K562 (cell line): ENCODE data around the gene PEAR1. TPM values are rescaled to one million over a fixed set of nuclear protein-coding genes. Genes with fewer than 3 reads are reported as not detected.

Experiments used
- DPF2 ChIP-seq: fragments of 450-650 bp; IDR thresholded peaks from 2 replicates; pipeline ENCODE4 v1.6.1; 2016
- GABPB1 ChIP-seq: sonication (generic); formaldehyde crosslinking; IDR thresholded peaks from 2 replicates; pipeline ENCODE4 v1.8.0; 2022; ENCODE audit warnings: mild to moderate bottlenecking, missing genetic modification reagents
- HDAC6 ChIP-seq: IDR thresholded peaks from 2 replicates; pipeline ENCODE4 v1.6.1; 2012; ENCODE audit warnings: low read depth, mild to moderate bottlenecking, control low read depth, inconsistent platforms, low read length, moderate library complexity
- KHSRP ChIP-seq: fragments of 450-650 bp; IDR thresholded peaks from 2 replicates; pipeline ENCODE4 v1.6.1; 2017
- KLF10 ChIP-seq: fragments of 250-450 bp; sonication (Bioruptor Pico); IDR thresholded peaks from 2 replicates; pipeline ENCODE4 v1.6.1; 2021; ENCODE audit warnings: matching md5 sums
- MXD1 ChIP-seq: fragments of 250-450 bp; sonication (Bioruptor Pico); IDR thresholded peaks from 2 replicates; pipeline ENCODE4 v1.8.0; 2021; ENCODE audit warnings: borderline replicate concordance, mild to moderate bottlenecking, moderate library complexity; ENCODE audit not compliant: poor library complexity, severe bottlenecking
- NCOA2 ChIP-seq, 2 experiments: fragments of 450-650 bp; IDR thresholded peaks; 2 replicates each; pipeline ENCODE4 v1.6.1; 2018; ENCODE audit warnings: mild to moderate bottlenecking in 2 of 2, moderate library complexity in 1 of 2; ENCODE audit not compliant: partially characterized antibody in 2 of 2
- SNRNP70 ChIP-seq: fragments of 200-400 bp; formaldehyde crosslinking; optimal IDR thresholded peaks from 2 replicates; pipeline ENCODE3; 2017; ENCODE audit warnings: low read depth, low read length
- SRF ChIP-seq, 2 experiments: fragments of 250-450, 450-650 bp in 1 of 2; sonication (Bioruptor Pico) in 1 of 2; sonication (generic) in 1 of 2; formaldehyde crosslinking; IDR thresholded peaks; 2 replicates each; pipeline versions ENCODE4 v1.5.0 to v1.5.1; 2020 to 2022; ENCODE audit warnings: mild to moderate bottlenecking in 1 of 2, missing genetic modification reagents in 1 of 2
- STAT6 ChIP-seq: sonication (generic); formaldehyde crosslinking; IDR thresholded peaks from 2 replicates; pipeline ENCODE4 v1.8.1; 2023; ENCODE audit warnings: mild to moderate bottlenecking, missing genetic modification reagents
- TCF7L2 ChIP-seq: fragments of 150-350 bp; IDR thresholded peaks from 2 replicates; pipeline ENCODE4 v1.6.1; 2016; ENCODE audit warnings: low read depth, mild to moderate bottlenecking, low read length, moderate library complexity
- TEAD4 ChIP-seq, 2 experiments: sonication (generic) in 1 of 2; formaldehyde crosslinking in 1 of 2; IDR thresholded peaks; 2 replicates each; pipeline versions ENCODE4 v1.6.1 to v1.8.0; 2012 to 2022; ENCODE audit warnings: borderline replicate concordance in 1 of 2, inconsistent platforms in 1 of 2, low read length in 1 of 2, mild to moderate bottlenecking in 1 of 2, missing genetic modification reagents in 1 of 2
- TFAP4 ChIP-seq: sonication (generic); formaldehyde crosslinking; IDR thresholded peaks from 2 replicates; pipeline ENCODE4 v1.8.0; 2022; ENCODE audit warnings: missing genetic modification reagents, mild to moderate bottlenecking, moderate library complexity, borderline replicate concordance
- XRCC5 ChIP-seq: fragments of 200-400 bp; formaldehyde crosslinking; IDR thresholded peaks from 2 replicates; pipeline ENCODE4 v1.6.1; 2017; ENCODE audit warnings: low read depth, mild to moderate bottlenecking, low read length
- ZNF124 ChIP-seq: sonication (generic); formaldehyde crosslinking; IDR thresholded peaks from 2 replicates; pipeline ENCODE4 v1.8.1; 2022; ENCODE audit warnings: missing genetic modification reagents
- ZNF24 ChIP-seq: fragments of 450-650 bp; IDR thresholded peaks from 2 replicates; pipeline ENCODE4 v1.6.1; 2016
- ZNF518B ChIP-seq: fragments of 250-450 bp; sonication (Bioruptor Pico); IDR thresholded peaks from 2 replicates; pipeline ENCODE4 v1.5.0; 2021; ENCODE audit warnings: mild to moderate bottlenecking, moderate library complexity
- polyA plus RNA-seq, 8 experiments: library from polyadenylated mRNA; depleted of rRNA in 4 of 8; stranded (reverse) in 5 of 8; unstranded in 3 of 8; fragments of >200 nt; fragmentation: Nextera tagmentation in 2 of 8; fragmentation: Illumina TruSeq in 1 of 8; extraction: Ambion mirVana in 2 of 8; extraction: Trizol in 1 of 8; gene quantifications; 2 replicates each; pipeline versions ENCODE4 v1.2.1 to v1.2.3, GENCODE V29; 2011 to 2014; ENCODE audit warnings: inconsistent platforms in 1 of 8, missing spikeins in 1 of 8
- total RNA-seq, 7 experiments: library from RNA; depleted of rRNA in 6 of 7; stranded (reverse); fragments of >200 nt in 6 of 7; fragmentation: Illumina TruSeq in 2 of 7; extraction: Trizol in 2 of 7; gene quantifications; 2 replicates each; pipeline versions ENCODE4 v1.2.1 to v1.2.3, GENCODE V29; 2011 to 2021; ENCODE audit warnings: low replicate concordance in 1 of 7
- TF ChIP-seq, protein P1 (sequence below), 2 experiments: IDR thresholded peaks in 1 of 2; conservative IDR thresholded peaks in 1 of 2; 2 replicates each; pipeline ENCODE4 v1.6.1; 2016; ENCODE audit warnings: low read depth in 2 of 2, mild to moderate bottlenecking in 1 of 2, missing compliant biosample characterization in 1 of 2, missing genetic modification characterization in 1 of 2, moderate library complexity in 1 of 2

The PEAR1 gene
- total and polyA plus RNA-seq, 9 of the 15 experiments (the other 6 are each of a cell fraction or from before 2014, with no cell fraction given) = 0.87 to 13.9 (median 6.1) TPM

DNA sequence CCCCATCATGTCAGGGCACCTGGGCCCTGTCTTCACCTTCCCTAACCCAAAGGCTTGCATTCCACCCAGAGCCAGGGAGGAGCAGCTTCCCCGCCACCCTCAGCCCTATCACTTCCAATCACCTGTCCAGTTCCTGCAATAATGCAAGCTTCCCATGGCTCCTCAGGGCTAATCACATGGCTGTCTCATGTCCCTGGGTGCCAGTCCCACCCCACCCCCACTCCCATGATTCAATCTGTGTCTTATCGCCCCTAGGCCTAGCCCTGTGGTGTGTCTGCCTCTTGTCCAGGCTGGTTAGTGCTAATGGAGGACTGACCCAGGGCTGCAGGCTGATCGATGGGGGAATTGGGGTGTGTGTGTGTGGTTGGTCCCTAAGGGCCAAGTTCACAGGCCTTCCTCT, 11.0 kb upstream of the PEAR1 start (continued):
- TF ChIP-seq STAT6 (CRISPR knock-in tag) (no peak), SRF (CRISPR knock-in tag; IDR thresholded peaks at IDR 0.05) (no peak), XRCC5 (no peak), SNRNP70 (no peak), HDAC6 (no peak), NCOA2 (IDR thresholded peaks at IDR 0.05; ENCODE audit: partially characterized antibody in 2 of 2) (no peak), ZNF124 (CRISPR knock-in tag) (no peak), MXD1 (CRISPR knock-in tag) (no peak), TEAD4 (IDR thresholded peaks at IDR 0.05; ENCODE audit: low read length) (peak; percentile 24; the same call in 1 of the 2 replicates), TEAD4 (CRISPR knock-in tag; IDR thresholded peaks at IDR 0.05; ENCODE audit: borderline replicate concordance) (no peak), ZNF518B (no peak), GABPB1 (CRISPR knock-in tag) (no peak), KLF10 (CRISPR knock-in tag) (no peak), TFAP4 (CRISPR knock-in tag) (peak; percentile 59; the same call in 1 of the 2 replicates), KHSRP (no peak), DPF2 (peak; percentile 45; the same call in 1 of the 2 replicates), ZNF24 (no peak), TCF7L2 (no peak)
- TF ChIP-seq, protein P1, sequence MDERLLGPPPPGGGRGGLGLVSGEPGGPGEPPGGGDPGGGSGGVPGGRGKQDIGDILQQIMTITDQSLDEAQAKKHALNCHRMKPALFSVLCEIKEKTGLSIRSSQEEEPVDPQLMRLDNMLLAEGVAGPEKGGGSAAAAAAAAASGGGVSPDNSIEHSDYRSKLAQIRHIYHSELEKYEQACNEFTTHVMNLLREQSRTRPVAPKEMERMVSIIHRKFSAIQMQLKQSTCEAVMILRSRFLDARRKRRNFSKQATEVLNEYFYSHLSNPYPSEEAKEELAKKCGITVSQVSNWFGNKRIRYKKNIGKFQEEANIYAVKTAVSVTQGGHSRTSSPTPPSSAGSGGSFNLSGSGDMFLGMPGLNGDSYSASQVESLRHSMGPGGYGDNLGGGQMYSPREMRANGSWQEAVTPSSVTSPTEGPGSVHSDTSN (CRISPR knock-in tag; IDR thresholded peaks at IDR 0.05; ENCODE audit: low read depth) = no peak
- TF ChIP-seq, protein P1 (tag; conservative IDR thresholded peaks at IDR 0.05; ENCODE audit: low read depth) = no peak
